IMR-90 (cell line): ENCODE data around the gene CHST3.

Source experiments
- CHD1 ChIP-seq: IDR thresholded peaks from 2 replicates; pipeline ENCODE4 v1.6.1; 2012; ENCODE audit warnings: low read depth, low read length, improper control_type of control experiment
- MAZ ChIP-seq: IDR thresholded peaks from 2 replicates; pipeline ENCODE4 v1.6.1; 2012; ENCODE audit warnings: low read depth, mild to moderate bottlenecking, low read length, improper control_type of control experiment, moderate library complexity, borderline replicate concordance
- NFE2L2 ChIP-seq: fragments of 150-350 bp; IDR thresholded peaks from 2 replicates; pipeline ENCODE4 v1.6.1; 2016; ENCODE audit warnings: low read depth, mild to moderate bottlenecking, low read length
- POLR2A ChIP-seq: IDR thresholded peaks from 2 replicates; pipeline ENCODE4 v1.6.1; 2012; ENCODE audit warnings: mild to moderate bottlenecking, low read depth, low read length
- TF ChIP-seq, protein P1 (sequence below): conservative IDR thresholded peaks from 2 replicates; pipeline ENCODE4 v1.5.1; 2012; ENCODE audit warnings: mild to moderate bottlenecking, low read depth, low read length, improper control_type of control experiment

- TF ChIP-seq MAZ (no peak), POLR2A (no peak), CHD1 (no peak), NFE2L2 (no peak)
- TF ChIP-seq, protein P1, sequence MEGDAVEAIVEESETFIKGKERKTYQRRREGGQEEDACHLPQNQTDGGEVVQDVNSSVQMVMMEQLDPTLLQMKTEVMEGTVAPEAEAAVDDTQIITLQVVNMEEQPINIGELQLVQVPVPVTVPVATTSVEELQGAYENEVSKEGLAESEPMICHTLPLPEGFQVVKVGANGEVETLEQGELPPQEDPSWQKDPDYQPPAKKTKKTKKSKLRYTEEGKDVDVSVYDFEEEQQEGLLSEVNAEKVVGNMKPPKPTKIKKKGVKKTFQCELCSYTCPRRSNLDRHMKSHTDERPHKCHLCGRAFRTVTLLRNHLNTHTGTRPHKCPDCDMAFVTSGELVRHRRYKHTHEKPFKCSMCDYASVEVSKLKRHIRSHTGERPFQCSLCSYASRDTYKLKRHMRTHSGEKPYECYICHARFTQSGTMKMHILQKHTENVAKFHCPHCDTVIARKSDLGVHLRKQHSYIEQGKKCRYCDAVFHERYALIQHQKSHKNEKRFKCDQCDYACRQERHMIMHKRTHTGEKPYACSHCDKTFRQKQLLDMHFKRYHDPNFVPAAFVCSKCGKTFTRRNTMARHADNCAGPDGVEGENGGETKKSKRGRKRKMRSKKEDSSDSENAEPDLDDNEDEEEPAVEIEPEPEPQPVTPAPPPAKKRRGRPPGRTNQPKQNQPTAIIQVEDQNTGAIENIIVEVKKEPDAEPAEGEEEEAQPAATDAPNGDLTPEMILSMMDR, result no peak
These were observed 94.2 kb downstream of the CHST3 start for GRCh38 chr10:72058347-72058898.
